Kidney glomerular epithelial cell (primary cell): ENCODE measurements around the gene ZGPAT.

Experiments used
- DNase-seq: peaks from one replicate; lab custom pipeline; 2025; lab: John Stamatoyannopoulos, UW

The ZGPAT gene

DNA sequence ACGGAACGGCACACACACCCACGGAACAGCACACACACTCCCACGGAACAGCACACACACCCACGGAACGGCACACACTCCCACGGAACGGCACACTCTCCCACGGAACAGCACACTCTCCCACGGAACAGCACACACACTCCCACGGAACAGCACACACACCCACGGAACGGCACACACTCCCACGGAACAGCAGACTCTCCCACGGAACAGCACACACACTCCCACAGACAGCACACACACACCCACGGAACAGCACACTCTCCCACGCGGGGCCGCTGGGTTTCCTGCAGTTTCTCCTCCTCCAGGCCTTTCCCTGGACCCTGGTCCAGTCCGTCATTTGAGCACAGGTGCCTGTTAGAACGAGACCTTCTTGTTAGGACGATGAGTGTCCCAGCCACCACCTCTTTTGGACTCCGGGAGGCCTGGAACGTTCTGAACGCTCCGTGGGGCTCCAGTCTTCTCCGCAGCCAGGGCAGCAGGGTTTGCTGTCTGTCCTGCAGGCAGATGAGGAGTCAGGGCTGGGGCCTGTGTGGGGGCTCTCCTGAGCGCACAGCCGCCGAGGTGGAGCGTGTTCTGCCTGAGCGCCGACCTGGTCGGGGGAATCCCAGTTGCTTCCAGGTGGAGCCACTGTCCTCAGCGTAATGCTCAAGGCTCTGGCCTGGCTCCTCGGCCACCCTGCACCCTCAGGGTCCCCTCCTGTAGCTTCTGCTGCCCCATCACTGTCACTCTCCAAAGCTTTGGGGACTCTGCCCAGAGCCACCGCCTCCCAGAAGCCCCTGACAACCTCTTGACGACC lies 29.0 kb upstream of the ZGPAT start:
- no peak for DNase-seq

- DNase-seq, result no peak
These were observed 28.0 kb upstream of the ZGPAT start for GRCh38 chr20:63679799-63680305.

- DNase-seq, result no peak
These were observed 27.4 kb upstream of the ZGPAT start for GRCh38 chr20:63680427-63680826.

- no peak for DNase-seq
These were observed 26.8 kb upstream of the ZGPAT start for GRCh38 chr20:63680857-63681608.

GRCh38 chr20:63681609-63682142 lies 26.2 kb upstream of the ZGPAT start:
- DNase-seq, result no peak

- peak; percentile 99 for DNase-seq
These were observed 25.3 kb upstream of the ZGPAT start for GRCh38 chr20:63682384-63683139.

DNA sequence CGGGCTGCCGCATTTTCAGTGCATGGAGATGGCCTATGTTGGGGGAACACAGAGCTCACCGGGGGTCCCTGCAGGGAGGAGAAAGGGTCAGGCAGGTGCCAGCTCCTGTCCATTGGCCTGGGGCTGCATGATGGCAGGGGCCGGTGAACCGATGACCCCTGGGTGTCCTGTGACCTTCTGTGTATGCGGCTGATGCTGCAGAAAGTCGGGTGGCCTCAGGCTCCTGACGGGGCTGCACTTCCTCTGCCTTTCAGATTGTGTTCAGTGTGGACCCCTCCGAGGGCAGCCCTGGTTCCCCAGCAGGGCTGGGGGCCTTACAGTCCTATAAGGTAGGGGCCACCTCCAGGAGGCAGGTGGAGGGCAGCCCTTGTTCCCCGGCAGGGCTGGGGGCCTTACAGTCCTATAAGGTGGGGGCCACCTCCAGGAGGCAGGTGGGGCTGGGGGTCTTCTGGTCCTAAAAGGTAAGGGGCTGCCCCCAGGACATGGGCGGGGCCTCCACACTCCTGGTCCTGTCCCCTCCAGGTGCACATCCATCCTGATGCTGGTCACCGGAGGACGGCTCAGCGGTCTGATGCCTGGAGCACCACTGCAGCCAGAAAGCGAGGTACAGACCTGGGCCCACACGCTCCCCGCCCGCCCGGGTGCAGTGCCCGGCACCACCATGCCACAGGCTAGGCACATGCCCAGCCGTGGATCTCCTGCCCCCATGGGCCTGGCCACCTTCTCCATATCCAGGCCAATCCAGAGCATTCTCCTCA lies 22.4 kb upstream of the ZGPAT start:
- DNase-seq, result no peak

DNA sequence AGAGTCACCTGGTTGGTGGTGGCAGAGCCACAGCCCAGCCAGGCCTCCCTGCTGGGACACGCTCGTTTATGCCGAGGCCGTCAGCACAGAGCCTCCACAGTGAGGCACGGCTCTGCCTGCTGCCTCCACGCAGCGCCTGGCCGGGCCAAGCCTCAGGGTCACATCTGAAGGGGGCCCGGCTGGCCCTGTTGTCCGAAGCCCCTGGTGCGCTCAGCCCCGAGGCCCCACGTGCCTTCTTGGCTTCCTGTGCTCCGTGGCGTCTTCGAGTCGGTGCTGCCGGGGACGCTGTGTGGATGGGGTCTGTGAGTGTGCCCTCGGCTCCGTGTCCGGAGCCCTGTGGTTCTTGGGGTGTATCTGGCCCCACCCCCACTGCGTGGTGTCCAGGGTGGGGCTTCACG lies 21.7 kb upstream of the ZGPAT start:
- no peak for DNase-seq

- DNase-seq, result no peak
These were observed 21.1 kb upstream of the ZGPAT start for GRCh38 chr20:63686492-63687321.

DNA sequence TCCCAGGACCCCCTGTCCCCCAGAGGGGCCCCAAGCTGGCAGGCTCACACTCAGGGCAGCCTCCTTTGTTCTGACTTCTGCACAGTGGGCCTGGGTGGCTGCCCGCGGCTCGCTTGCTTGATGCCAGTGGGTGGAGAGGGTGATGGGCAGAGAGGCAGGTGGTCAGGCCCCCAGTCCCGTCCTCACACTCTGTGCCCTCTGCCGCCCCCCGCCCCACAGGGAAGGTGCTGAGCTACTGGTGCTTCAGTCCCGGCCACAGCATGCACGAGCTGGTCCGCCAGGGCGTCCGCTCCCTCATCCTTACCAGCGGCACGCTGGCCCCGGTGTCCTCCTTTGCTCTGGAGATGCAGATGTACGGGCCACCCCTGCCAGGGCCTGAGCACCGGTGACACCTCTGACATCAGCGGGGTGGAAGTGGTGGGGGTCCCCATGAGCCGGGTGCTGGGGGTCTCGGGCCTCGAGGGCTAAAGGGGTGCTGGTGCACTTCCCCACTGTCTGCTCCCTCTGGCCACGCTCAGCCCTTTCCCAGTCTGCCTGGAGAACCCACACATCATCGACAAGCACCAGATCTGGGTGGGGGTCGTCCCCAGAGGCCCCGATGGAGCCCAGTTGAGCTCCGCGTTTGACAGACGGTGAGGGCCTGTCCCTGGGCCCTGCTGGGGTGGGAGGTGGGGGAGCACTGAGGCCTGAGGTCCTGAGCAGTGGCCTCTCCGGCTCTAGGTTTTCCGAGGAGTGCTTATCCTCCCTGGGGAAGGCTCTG lies 20.2 kb upstream of the ZGPAT start:
- no peak for DNase-seq

- no peak for DNase-seq
These were observed 19.4 kb upstream of the ZGPAT start for GRCh38 chr20:63688228-63689045.

- DNase-seq, result no peak
These were observed 18.5 kb upstream of the ZGPAT start for GRCh38 chr20:63689046-63690002.

GRCh38 chr20:63690003-63690897 lies 17.6 kb upstream of the ZGPAT start:
- DNase-seq, result no peak

DNA sequence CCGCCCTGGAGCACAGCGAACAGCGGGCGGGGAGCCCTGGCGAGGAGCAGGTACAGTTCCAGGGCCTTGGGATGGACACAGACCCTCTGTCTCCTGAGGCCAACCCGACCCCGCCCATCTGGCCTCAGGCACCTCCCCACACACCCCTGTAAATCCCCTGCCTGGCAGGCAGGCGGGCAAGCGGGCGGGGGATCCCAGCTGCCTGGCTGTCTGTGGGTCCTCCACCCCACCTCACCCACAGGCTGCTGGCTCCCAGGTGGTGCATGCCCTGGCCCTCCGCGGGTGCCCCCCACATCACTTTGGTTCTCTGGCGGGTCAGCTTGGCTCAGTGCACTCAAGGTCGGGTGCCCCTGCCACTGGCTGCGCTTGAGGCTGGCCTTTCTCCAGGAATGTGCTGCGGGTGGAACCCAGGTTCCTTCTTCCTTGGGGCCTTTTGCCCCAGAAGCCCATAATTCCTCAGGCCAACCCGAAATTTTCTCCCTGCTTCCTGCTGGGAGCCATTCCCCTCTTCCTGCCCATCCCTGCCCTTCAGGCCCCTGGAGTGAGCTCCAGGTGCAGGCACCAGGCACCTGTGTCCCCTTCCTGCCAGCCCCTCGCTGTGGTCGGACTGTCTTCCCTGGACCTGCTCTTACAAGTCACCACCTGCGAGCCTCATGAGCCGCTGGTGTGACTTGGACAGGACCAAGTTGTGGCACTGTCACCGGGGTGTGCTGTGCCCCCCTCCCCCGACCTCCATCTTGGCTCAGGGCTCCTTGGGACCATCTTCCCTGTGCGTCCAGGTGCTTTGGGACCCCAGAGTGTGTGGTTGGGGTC lies 16.7 kb upstream of the ZGPAT start:
- DNase-seq, result no peak

DNA sequence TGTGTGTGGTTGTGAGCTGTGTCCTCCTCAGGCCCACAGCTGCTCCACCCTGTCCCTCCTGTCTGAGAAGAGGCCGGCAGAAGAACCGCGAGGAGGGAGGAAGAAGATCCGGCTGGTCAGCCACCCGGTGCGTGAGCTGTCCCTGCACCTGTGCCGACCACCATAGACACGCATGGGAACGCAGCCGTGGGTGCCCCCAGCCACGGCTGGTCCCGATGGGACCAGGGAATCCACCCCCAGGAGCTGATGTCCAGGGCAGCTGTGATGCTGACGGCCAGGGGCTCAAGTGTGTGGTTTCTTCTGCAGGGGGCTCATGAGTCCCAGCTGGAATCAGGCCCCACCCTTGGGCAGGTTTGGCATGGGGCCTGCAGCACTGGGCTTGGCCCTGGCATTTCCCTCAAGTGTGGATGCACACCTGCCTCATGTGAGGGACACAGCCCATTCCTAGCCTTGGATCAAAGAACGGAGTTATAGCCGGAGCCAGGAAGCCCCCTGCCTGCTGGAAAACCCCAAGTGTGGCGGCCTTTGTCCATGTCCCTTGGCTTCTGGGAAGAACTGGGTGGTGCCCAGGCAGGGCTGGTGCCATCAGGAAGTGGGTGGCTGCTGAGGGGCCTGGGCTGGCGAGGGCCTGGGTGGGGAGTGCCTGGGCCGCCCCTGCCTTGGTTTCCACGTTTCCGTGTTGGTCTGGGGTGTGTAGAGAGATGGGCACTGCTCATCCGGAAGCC lies 16.0 kb upstream of the ZGPAT start:
- DNase-seq, result no peak
